Fibroblast of the aortic adventitia (primary cell): ENCODE data around the gene CNGA1. TPM values are rescaled to one million over a fixed set of nuclear protein-coding genes. Genes with fewer than 3 reads are reported as not detected.
A peak's percentile ranks its signal among the peaks of the same experiment; 100 is the strongest.

Source experiments
- DNase-seq: peaks from one replicate; pipeline ENCODE4 v3.0.0-alpha.2; 2010; ENCODE audit warnings: low read depth
- H3K4me3 ChIP-seq: 2 replicates; pipeline ENCODE4 v1.5.1; 2011; ENCODE audit warnings: low read depth, mild to moderate bottlenecking, control low read depth, low read length, moderate library complexity
- CTCF ChIP-seq: IDR thresholded peaks from 2 replicates; pipeline ENCODE4 v1.5.1; 2011; ENCODE audit warnings: mild to moderate bottlenecking, low read length, control low read depth, inconsistent platforms; ENCODE audit not compliant: insufficient read depth
- total RNA-seq: library from RNA; depleted of rRNA; stranded (reverse); fragments of >200 nt; gene quantifications from 2 replicates; pipeline ENCODE4 v1.2.3, GENCODE V29; 2012; ENCODE audit warnings: low replicate concordance

CNGA1 gene
- total RNA-seq, 1 donor = 0.18 TPM

GRCh38 chr4:47913861-47914219 is 102.6 kb downstream of the CNGA1 start:
- TF ChIP-seq CTCF = peak; percentile 6
- no peak for DNase-seq
- H3K4me3 ChIP-seq = peak overlapping the region; percentile 95

- H3K4me3 ChIP-seq = peak overlapping the region; percentile 95
- DNase-seq = peak; percentile 34
- TF ChIP-seq CTCF = no peak
These were observed 103.2 kb downstream of the CNGA1 start for GRCh38 chr4:47913330-47913729.

- peak; percentile 5 for DNase-seq
These were observed 109.3 kb downstream of the CNGA1 start for GRCh38 chr4:47907089-47907646.

GRCh38 chr4:47899639-47900038 is 116.8 kb downstream of the CNGA1 start:
- no peak for TF ChIP-seq CTCF
- DNase-seq = no peak

More at GRCh38 chr4:47907089-47907646, 109.3 kb downstream of the CNGA1 start:
- no peak for TF ChIP-seq CTCF
- H3K4me3 ChIP-seq = no peak overlapping the region

GRCh38 chr4:47891928-47892327 is 124.6 kb downstream of the CNGA1 start:
- DNase-seq = no peak
- no peak for TF ChIP-seq CTCF
- no peak overlapping the region for H3K4me3 ChIP-seq

More at GRCh38 chr4:47899639-47900038, 116.8 kb downstream of the CNGA1 start:
- H3K4me3 ChIP-seq = no peak overlapping the region

Other genes with a start within 250 kb of the CNGA1 start
- under 0.01 and 0.49 TPM in 2 replicates for gene CORIN, start 178.6 kb downstream of the CNGA1 start, total RNA-seq
- 7.1 and 9.0 TPM in 2 replicates for gene NFXL1, start 102.1 kb downstream of the CNGA1 start, total RNA-seq
- gene NIPAL1, start 91 bp upstream of the CNGA1 start, total RNA-seq = 0.08 and 0.90 TPM in 2 replicates
- gene TXK, start 117.6 kb upstream of the CNGA1 start, total RNA-seq = 0.25 and 0.90 TPM in 2 replicates